Neural crest cell (in vitro differentiated cells): ENCODE measurements around the gene RTN4IP1. TPM values are rescaled to one million over a fixed set of nuclear protein-coding genes. Genes with fewer than 3 reads are reported as not detected.

ENCODE experiments used
- DNase-seq: peaks from one replicate; pipeline ENCODE4 v3.0.0; 2021; ENCODE audit warnings: low read depth, mixed read lengths, low spot score
- H3K27ac Mint-ChIP-seq: one replicate; pipeline ENCODE4 v1.8.0; 2021; ENCODE audit warnings: mild to moderate bottlenecking, mixed read lengths; ENCODE audit not compliant: unreplicated experiment
- H3K27me3 Mint-ChIP-seq: 2 replicates; pipeline ENCODE4 v1.8.0; 2021; ENCODE audit warnings: low read depth, mild to moderate bottlenecking, mixed read lengths
- H3K36me3 Mint-ChIP-seq: 2 replicates; pipeline ENCODE4 v1.8.0; 2021; ENCODE audit warnings: low read depth, mild to moderate bottlenecking, mixed read lengths
- H3K4me1 Mint-ChIP-seq: 2 replicates; pipeline ENCODE4 v1.8.0; 2021; ENCODE audit warnings: mixed read lengths
- H3K4me3 Mint-ChIP-seq: one replicate; pipeline ENCODE4 v1.8.0; 2021; ENCODE audit warnings: mild to moderate bottlenecking, mixed read lengths
- H3K9me3 Mint-ChIP-seq: 2 replicates; pipeline ENCODE4 v1.8.0; 2021; ENCODE audit warnings: mixed read lengths
- CTCF ChIP-seq: fragments of 200-600 bp; sonication (generic); conservative IDR thresholded peaks from 2 replicates; pipeline ENCODE4 v1.5.0; 2021; ENCODE audit warnings: antibody characterized with exemption, mild to moderate bottlenecking
- total RNA-seq: library from RNA; stranded (reverse); gene quantifications from 2 replicates; pipeline ENCODE4 v1.2.1, GENCODE V29; 2021

RTN4IP1 gene
- total RNA-seq, 1 donor from 2014 or later, result 9.1 TPM

GRCh38 chr6:106527979-106528378 is 101.3 kb downstream of the RTN4IP1 start:
- no peak for TF ChIP-seq CTCF
- Mint-ChIP-seq H3K27ac (no peak overlapping the region), H3K27me3 (no peaks in the 10 kb centered on the region), H3K4me3 (no peak overlapping the region), H3K4me1 (no peaks in the 10 kb centered on the region), H3K9me3 (no peaks in the 10 kb centered on the region), H3K36me3 (no peaks in the 10 kb centered on the region)
- no peak for DNase-seq

GRCh38 chr6:106527117-106527516 is 102.2 kb downstream of the RTN4IP1 start:
- no peaks in the 10 kb centered on the region for H3K4me1 Mint-ChIP-seq
- H3K9me3 Mint-ChIP-seq, result no peaks in the 10 kb centered on the region
- DNase-seq, result no peak
- no peak overlapping the region for H3K4me3 Mint-ChIP-seq
- H3K27me3 Mint-ChIP-seq, result peaks cover 3% of the 10 kb centered on the region
- H3K27ac Mint-ChIP-seq, result no peak overlapping the region
- no peaks in the 10 kb centered on the region for H3K36me3 Mint-ChIP-seq
- TF ChIP-seq CTCF, result no peak

- Mint-ChIP-seq H3K4me1 (no peaks in the 10 kb centered on the region), H3K4me3 (no peak overlapping the region), H3K9me3 (no peaks in the 10 kb centered on the region), H3K27me3 (peaks cover 6% of the 10 kb centered on the region), H3K36me3 (no peaks in the 10 kb centered on the region), H3K27ac (no peak overlapping the region)
- TF ChIP-seq CTCF, result no peak
- no peak for DNase-seq
Observed at GRCh38 chr6:106525882-106526275, 103.4 kb downstream of the RTN4IP1 start.

- H3K36me3 Mint-ChIP-seq, result no peaks in the 10 kb centered on the region
- no peak for TF ChIP-seq CTCF
- DNase-seq, result no peak
- no peak overlapping the region for H3K27ac Mint-ChIP-seq
- no peaks in the 10 kb centered on the region for H3K4me1 Mint-ChIP-seq
- no peaks in the 10 kb centered on the region for H3K9me3 Mint-ChIP-seq
- no peak overlapping the region for H3K4me3 Mint-ChIP-seq
- H3K27me3 Mint-ChIP-seq, result peaks cover 6% of the 10 kb centered on the region
Observed at GRCh38 chr6:106525107-106525881, 104.0 kb downstream of the RTN4IP1 start.

- no peak for TF ChIP-seq CTCF
- Mint-ChIP-seq H3K27me3 (peaks cover 8% of the 10 kb centered on the region), H3K4me3 (no peak overlapping the region), H3K9me3 (no peaks in the 10 kb centered on the region), H3K4me1 (peaks cover 1% of the 10 kb centered on the region), H3K36me3 (no peaks in the 10 kb centered on the region), H3K27ac (no peak overlapping the region)
- no peak for DNase-seq
Observed at GRCh38 chr6:106522562-106523250, 106.6 kb downstream of the RTN4IP1 start.

Other genes starting within 250 kb of the RTN4IP1 start
- gene QRSL1, start 80 bp upstream of the RTN4IP1 start, total RNA-seq, result 18.4 and 19.9 TPM in 2 replicates